Suppressor macrophage (primary cell): ENCODE data around the gene SUN3.

Source experiments
- DNase-seq, 4 experiments: peaks; one replicate each; pipeline ENCODE4 v3.0.0-alpha.2; 2020 to 2022
- total RNA-seq, 17 experiments: gene quantifications; one replicate each; lab custom pipeline; 2026; ENCODE audit warnings: mixed read lengths in 6 of 17, inconsistent platforms in 3 of 17; lab: John Stamatoyannopoulos, UW

The SUN3 gene, protein sequence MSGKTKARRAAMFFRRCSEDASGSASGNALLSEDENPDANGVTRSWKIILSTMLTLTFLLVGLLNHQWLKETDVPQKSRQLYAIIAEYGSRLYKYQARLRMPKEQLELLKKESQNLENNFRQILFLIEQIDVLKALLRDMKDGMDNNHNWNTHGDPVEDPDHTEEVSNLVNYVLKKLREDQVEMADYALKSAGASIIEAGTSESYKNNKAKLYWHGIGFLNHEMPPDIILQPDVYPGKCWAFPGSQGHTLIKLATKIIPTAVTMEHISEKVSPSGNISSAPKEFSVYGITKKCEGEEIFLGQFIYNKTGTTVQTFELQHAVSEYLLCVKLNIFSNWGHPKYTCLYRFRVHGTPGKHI
- total RNA-seq = 0 to 1.2 (median 0) reads per million in 17 experiments

DNA sequence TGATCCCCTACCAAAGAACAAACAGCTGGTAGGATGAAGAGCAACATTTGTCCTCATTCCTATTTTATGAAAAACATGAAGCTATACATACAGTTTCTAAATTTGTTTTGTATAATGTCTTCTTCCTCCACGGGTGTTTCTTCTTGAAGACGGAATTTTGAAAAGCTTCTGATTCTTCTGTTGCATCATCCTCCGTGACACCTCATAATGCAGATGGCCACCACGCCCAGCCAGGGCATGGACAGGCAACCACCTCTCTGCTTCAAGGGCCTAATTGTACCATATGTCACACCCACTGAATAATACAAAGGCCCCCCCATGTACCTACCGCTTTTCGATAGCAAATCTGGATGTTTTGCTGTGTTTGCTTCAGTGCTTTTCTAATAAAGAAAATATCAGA, at the start of gene SUN3:
Gene SUN3 (minus strand): TSS at position 170 of the 400 bp plus-strand sequence. CDS start 169 bp downstream, at position 1.
- DNase-seq = no peak

DNA sequence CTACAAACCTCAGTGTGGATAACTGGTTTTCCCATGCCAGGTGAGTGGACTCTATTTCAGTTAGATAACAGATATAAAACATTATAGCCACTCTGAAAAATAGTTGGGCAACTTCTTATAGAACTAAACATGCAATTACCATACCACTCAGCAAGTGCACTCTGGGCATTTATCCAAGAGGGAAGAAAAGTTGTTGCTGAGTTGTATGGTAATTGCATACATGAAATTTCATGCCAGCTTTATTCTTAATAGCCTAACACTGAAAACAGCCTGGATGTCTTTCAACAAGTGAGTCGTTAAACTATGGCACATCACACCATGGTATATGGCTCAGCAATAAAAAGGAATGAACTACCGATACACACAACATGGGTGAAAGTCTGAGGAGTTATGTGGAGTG, 49.6 kb upstream of the SUN3 start:
- DNase-seq = peak in 3 of 4 experiments; percentile 39 to 68 (median 66)

DNA sequence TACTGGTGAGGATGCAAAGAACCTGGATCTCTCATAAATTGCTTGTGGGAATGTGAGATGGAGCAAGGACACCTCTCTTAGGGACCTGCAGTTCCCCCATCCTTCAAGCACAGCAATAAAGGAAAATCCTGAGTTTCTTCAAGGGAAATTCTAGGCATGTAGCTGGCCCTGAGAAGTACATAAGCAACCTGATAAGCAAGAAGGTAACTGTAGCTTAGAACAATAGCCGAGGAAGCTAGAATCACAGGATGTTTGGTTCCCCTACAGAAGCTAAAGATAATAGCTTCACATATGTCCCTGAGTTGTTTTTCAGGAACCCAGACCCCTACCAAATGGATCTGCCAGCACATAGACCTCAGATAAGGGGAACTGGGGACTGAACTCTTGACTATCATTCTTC, 48.5 kb upstream of the SUN3 start:
- no peak for DNase-seq

DNA sequence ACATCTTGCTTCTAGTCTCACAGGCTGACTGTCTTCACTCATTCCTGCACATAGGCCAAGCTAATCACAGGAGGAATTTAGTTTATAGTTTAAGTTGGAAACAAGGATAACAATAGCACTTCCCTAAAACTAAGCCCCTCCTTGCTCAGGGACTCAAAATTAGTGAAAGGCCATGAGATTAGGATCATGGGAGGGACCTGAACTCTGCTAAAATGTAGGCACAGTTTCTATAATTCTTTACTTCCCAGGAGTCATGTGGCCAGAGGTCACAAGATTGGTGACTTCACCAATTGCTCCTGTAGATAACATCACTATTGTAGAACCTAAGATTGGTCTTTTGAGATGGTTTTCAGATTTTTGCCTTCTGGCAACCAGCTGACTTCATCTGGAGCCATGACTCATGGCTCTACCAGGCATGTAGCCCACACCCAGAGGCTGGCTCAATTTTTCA, 45.3 kb upstream of the SUN3 start:
- DNase-seq = peak; percentile 79 to 92 (median 84)

DNA sequence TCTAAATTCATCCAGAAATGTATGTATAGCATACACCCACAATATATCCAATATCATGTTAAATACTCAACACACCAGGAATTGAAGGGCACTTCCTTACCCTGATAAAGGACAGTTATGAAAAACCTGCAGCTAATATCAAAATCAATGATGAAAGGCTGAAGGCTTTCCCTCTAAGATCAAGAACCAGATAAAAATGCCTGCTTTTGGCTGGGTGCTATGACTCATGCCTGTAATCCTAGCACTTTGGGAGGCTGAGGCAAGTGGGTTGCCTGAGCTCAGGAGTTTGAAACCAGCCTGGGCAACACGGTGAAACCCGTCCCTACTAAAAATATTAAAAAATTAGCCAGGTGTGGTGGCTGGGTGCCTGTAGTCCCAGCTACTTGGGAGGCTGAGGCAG, 38.6 kb upstream of the SUN3 start:
- DNase-seq = no peak

DNA sequence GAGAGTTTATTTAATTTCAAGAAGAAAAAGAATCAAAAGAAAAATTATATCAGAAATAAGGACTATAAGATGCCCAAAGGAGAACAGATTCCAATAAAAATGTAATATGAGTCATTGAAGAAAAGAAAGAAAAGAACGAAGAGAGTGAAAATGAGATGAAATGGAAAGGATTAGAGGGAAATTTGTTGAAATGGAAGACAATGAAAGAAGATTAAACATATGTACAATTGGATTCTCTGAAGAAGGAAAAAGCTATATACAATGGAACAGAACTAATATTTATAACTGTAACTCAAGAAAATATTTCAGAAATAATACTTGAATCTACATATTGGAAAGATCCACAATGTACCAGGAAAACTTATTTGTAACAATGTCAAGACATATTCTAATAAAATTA, 35.1 kb upstream of the SUN3 start:
- DNase-seq = no peak

DNA sequence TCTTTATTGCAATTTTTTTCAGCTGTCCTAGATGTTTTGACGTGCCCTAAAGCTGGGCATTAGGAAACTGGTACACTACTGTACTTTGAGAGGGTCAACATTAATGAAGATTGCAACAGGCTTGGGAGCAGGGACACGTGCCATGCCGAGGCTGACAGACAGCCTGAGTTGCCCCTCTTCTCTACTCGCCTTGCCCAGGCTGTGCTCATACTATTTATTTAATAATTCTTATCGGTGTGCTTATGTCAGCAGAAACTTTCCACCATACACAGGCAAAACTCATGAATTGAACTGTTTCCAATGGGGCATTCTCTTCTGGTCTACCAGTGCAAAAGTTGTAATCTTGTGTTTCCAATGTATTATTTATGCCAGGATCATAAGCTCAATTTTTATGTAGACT, 30.8 kb upstream of the SUN3 start:
- no peak for DNase-seq

DNA sequence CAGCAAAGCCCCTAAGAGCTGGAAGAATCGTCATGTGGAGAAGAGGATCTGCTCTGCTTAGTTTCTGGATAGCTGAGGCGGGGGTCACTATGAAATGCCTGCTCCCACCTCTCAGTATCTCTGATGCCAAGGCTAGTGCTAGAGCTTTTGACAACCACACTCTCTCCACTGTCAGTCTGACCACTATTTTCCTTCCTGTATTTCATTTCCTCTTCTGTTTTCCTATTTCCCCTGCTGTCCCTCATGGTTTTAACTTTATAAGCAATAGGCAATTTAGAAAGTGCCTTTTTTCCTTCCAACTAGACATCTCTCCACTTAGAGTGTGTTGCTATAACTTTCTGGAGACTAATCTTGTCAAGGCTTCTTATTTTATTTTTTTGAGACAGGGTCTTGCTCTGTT, 30.1 kb upstream of the SUN3 start:
- peak in 2 of 4 experiments; percentile 38 to 58 for DNase-seq

DNA sequence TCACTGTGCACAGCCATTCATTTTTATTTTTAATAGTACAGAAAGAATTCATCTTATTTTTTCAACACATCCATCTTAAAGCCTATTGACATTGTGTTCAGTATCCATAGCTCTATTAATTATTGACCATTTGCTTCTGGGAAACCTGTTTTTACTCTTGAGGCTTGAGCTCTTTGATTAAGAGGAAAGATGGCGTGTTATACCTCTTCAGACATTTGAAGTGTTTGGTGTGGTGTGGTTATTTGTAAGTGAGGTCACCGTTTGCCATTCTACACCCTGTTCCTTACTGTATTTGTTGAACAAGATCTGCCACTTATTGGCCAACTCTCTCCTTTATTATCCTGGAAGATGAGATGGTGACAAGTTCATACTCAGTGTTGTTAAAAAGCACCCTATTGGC, 24.8 kb upstream of the SUN3 start:
- DNase-seq = no peak

DNA sequence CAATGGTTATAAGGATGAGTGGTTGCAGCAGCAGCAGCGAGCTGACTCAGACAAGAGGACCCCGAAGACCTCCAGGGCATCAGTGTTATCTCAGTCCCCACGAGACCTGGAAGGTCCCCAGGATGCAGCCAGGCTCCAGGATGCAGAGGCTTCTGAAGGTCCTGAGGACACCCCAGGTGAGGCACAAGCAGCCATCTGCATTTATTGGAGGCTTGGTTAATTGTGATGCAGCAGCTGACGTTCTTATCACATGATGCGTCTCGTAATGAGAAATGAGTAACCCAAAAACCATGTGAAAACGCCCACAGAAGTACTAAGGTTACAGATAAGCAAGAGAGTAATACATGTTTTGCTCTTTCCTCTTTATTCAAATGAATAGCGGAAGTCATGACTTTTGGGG, 23.8 kb upstream of the SUN3 start:
- peak in 2 of 4 experiments; percentile 47 to 60 for DNase-seq

DNA sequence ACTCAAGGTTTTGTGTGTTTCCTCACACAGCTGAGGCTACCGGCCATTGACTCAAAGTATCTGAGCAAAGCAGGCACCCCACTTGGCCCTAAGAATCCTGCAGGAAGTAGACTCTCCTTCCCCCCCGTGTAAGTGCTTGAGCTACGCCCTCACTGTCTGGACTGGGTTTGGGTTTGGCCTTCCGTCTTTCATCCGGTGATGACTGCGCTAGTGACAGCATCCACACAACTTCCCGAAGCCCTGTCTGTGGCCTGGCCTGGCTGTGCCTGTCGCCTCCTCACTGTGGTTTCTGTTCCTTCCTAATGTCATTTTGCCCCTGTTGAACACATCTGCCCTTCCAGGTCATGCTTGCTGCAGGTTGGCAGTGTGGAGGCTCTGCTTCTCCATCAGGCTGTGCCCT, 20.9 kb upstream of the SUN3 start:
- peak; percentile 54 to 78 (median 76) for DNase-seq

DNA sequence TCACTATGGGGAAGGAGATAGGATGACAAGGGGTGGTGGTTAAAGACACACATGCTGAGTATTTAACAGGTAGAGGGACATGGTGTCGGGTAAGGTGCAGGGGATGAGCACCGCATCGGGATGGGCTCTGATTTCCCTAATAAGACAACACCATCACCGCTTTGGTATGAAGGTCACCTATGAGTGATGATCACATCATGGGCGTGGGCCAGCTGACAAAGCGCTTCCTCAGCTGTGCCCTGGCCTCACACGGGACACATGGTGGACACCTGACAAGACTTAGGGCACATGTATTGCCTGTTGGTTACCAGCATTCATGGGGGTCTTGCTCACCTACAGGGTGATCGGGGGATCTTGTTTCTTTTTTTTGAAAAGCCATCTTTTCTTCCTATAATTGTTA, 19.2 kb upstream of the SUN3 start:
- no peak for DNase-seq

DNA sequence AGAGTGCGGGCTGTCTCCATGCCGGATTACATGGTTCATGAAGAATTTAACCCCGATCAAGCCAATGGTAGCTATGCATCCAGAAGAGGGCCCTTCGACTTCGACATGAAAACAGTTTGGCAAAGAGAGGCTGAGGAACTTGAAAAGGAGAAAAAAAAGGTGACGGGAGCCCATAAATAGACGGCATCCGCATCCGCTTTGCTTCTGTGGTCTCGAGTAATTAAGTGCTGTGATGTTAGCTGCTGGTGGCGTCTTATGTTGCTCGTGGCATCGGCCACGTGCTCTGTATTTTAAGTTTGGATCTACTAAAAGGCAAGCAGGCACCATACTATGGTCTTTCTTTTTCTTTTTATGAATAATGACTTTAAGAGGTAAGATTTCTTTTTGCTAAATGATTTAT, 17.6 kb upstream of the SUN3 start:
- DNase-seq = no peak

DNA sequence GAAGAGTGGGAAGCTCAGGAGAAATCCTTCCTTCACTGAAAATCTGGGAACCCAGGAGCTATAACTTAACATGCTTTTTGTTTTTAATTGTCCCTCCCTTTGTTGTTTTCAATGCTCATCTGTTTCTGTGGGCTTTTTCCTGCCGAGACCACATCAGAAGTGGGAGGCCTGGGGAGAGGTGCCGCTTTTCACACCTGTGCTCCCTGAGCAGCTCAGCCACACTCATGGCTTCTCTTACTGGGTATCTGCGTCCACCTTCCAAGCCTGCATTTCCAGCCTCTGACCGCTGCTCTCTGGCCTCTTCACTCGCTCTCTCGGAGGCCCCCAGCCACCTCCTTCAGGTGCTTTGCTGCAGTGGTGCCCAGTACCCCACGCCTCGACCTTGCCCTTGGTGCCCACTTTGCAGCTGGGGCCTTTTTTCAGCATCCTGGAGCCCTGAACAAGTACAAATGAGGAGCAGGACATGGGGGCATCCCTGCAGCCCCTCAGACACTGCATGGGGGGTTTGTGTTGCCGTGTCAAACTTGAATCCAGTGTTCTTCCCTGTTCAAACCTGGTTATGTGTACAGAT, 16.4 kb upstream of the SUN3 start:
- DNase-seq = no peak

DNA sequence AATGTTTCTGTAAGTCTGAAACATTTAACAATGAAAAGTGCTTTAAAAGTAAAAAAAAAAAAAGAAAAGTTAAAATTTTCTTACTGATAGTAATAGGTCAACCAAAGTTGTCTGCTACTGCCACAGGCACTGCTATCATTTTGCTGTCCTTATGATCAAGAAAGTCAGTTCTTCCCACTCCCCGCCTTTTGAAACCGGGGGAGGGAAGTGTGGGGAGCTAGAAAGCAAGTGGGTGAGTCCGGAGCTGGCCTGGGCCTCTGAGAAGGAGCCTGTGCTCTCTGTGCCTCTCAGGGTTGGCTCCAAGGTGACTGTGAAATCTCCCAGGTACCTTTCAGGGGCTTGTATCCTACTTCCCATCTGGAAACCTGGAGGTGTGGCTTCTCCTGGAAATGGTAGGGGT, 13.7 kb upstream of the SUN3 start:
- peak in 3 of 4 experiments; percentile 18 to 43 (median 36) for DNase-seq

DNA sequence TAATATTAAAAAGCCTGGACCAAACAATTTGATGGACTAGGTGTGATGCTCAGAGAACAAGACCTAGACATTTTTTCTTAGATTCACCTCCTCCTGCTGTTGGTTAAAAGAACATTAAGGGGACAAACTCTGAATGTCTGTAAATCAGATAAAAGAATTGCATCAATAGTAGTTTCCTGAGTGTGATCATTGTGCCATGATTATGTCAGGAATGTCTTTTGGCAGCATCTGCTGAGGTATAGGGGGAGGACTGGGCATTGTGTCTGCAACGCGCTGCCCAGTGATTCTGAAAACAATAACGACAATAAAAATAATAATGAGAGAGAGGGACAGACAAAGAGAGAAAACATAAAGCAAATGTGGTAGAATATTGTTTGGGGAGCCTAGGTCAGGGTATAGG, 13.3 kb upstream of the SUN3 start:
- DNase-seq = no peak

DNA sequence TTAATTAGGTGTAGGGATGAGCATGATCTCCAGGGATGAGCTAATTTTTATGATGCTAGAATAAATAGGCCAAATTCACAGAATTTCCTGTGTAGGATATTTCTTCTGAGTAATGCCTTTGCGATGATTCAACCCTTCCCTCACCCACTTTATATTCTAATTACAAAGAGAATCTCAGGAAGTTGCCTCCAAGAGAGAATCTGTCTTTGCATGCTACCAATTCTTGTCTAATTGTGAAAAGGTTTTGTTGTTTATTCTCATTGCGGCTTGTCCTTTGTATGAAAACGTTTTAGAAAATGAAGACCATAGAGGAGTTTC, 12.7 kb upstream of the SUN3 start:
- peak in 2 of 4 experiments; percentile 43 to 53 for DNase-seq

DNA sequence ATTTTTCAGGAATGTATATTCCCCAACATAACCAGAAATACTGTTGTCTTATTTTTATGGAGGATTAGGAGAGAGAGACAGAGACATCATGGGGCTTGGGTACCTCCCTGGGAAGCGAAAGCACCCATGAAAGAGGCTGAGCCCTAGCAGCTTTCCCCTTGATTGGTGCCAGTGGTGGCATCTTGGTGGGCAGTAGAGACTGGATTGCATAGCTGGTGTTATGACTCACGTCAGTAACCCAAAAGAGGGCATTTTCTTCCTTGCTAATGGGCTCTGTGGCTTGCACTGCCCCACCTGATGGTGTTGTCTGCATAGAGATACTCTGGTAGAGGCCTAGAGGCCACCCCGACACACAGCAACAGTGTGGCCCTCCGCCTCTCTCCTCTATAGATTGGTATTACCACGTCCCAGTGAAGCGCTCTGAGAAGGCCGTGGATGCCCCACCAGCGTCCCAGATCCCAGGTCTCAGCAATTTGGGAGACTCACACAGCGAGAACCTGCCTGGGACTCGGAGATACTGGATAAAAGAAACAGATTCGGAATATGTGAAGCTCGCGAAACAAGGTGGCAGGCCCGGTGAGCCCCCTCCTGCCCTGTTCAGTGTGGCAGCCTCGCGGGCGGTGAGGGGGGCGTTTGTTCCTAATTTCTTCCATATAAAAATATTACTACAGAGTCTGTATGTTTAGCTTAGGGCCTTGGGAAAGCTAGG, 12.2 kb upstream of the SUN3 start:
- DNase-seq = no peak

DNA sequence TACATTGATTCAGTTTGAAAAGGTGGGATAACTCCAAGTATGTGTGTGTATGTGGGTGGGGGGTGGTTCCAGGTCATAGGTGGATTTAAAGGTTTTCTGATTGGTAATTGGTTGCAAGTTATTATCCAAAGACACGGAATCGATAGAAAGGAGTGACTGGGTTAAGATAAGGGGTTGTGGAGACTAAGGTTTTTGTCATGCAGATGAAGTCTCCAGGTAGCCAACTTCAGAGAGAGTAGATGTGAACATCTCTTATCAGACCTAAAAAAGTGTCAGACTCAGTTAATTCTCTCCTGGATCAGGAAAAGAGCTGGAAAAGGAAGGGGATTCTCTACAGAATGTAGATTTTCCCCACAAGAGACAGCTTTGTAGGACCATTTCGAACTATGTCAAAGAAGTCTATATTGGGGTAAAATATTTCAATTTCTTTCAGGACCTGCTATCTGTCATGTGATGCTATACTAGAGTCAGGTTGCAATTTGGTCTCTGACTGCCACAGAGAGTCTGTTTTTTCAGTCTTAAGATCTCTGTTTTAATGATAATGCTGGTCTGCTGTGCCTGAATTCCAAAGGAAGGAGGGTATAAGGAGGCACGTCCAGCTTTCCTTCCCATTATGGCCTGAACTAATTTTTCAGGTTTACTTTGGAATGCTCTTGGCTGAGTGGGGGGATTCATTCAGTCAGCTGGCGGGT, 10.1 kb upstream of the SUN3 start:
- DNase-seq = no peak

DNA sequence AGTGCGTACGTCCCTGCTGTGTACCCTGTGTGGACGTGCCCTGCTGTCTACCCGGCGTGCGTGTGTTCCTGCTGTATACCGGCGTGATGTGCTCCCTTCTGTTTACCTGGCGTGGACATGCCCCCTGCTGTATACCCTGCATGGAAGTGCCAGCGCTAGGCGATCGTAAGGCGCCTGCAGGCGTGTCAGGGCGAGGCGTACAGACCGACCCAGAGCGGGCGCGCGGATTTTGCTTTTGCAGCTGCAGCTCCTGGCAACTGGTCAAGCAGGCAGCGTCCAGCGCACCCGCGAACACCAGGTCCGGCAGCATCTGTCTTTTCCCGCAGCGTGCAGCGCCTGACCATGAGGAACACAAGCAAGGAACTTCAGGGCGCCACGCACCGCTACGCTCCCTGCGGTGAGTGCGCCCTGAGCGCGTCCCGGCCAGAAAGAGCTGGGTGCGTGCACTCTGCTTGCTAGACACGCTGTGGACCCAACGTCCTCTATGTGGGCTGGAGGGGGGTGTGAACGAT, 7.1 kb upstream of the SUN3 start:
- DNase-seq = peak; percentile 16 to 46 (median 29)

DNA sequence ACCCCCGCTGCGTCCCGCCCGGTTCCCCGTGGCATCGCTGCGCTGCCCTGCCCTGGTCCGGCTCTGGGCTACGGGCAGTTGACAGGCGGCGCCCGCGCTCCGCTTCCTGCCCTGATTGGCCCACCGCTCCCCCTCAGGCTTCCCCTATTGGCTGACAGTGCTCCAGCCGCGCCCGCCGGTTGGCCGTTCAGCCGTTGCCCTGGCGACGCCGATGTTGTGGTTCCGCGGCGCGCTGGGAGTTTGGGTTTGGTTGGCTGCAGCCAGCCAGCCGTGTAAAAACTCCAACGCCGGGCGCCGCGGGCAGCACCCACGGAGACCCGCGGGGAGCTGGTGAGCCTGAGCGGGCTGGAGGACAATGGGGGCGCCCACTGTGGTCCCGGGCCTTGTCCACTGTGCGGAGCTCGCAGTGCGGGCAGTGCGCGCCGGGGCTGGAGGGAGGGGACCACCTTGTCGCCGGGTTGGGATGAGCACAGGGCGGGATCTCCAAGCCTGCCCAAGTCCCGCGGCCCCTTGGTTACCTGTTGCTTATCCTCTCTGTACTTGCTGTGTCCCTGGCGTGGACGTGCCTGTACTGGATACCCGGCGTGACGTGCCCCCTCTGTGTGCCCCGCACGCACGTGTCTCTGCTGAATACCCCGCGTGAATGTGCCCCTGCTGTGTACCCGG, 6.5 kb upstream of the SUN3 start, which contains the start of gene C7orf57:
Gene C7orf57 (plus strand): TSS at position 243 of the 666 bp plus-strand sequence. CDS start 766 bp downstream, outside the sequence.
- DNase-seq = peak; percentile 92 to 96 (median 94)

DNA sequence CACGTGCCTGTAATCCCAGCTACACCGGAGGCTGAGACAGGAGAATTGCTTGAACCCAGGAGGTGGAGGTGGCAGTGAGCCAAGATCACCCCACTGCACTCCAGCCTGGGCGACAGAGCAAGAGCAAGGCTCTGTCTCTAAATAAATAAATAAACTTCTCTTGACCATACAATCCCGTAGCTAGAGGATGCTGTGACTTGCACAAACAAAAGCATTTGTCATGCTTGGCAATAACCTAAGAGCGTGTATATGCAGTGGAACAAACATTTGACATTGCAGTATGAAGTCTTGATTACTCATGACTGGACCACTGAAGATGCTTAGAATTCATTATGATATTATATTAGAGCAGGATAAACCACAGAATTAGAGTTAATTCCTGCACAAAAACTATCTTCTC, 5.0 kb upstream of the SUN3 start:
- no peak for DNase-seq
